Measurements from ENCODE around the gene MAST4.

The MAST4 gene

GRCh38 chr5:67003685-67003934 lies 407.4 kb downstream of the MAST4 start:
- DNase-seq: no peak

GRCh38 chr5:67003935-67004729 lies 407.9 kb downstream of the MAST4 start:
- DNase-seq: peak; percentile 98

- DNase-seq: no peak
Observed at GRCh38 chr5:67004730-67005350, 408.6 kb downstream of the MAST4 start.

- no peak for DNase-seq
Observed at GRCh38 chr5:67005737-67006499, 409.7 kb downstream of the MAST4 start.

GRCh38 chr5:67006500-67006848 lies 410.3 kb downstream of the MAST4 start:
- DNase-seq: no peak

- no peak for DNase-seq
Observed at GRCh38 chr5:67009028-67009427, 412.8 kb downstream of the MAST4 start.

GRCh38 chr5:67010684-67011409 lies 414.7 kb downstream of the MAST4 start:
- DNase-seq: no peak

GRCh38 chr5:67011422-67011821 lies 415.2 kb downstream of the MAST4 start:
- no peak for DNase-seq

GRCh38 chr5:67012171-67012570 lies 416.0 kb downstream of the MAST4 start:
- DNase-seq: no peak

- no peak for DNase-seq
Observed at GRCh38 chr5:67013719-67014118, 417.5 kb downstream of the MAST4 start.

- DNase-seq: no peak
Observed at GRCh38 chr5:67014191-67014590, 418.0 kb downstream of the MAST4 start.

- DNase-seq: no peak
Observed at GRCh38 chr5:67014957-67015400, 418.8 kb downstream of the MAST4 start.

GRCh38 chr5:67015541-67016191 lies 419.5 kb downstream of the MAST4 start:
- peak; percentile 43 for DNase-seq

- no peak for DNase-seq
Observed at GRCh38 chr5:67019065-67019845, 423.1 kb downstream of the MAST4 start.

GRCh38 chr5:67020096-67020615 lies 424.0 kb downstream of the MAST4 start:
- no peak for DNase-seq

- peak; percentile 25 for DNase-seq
Observed at GRCh38 chr5:67021031-67021430, 424.8 kb downstream of the MAST4 start.

- DNase-seq: no peak
Observed at GRCh38 chr5:67021521-67021920, 425.3 kb downstream of the MAST4 start.

- no peak for DNase-seq
Observed at GRCh38 chr5:67021962-67022361, 425.8 kb downstream of the MAST4 start.

- DNase-seq: no peak
Observed at GRCh38 chr5:67025457-67025856, 429.3 kb downstream of the MAST4 start.

GRCh38 chr5:67026278-67026677 lies 430.1 kb downstream of the MAST4 start:
- DNase-seq: no peak

- no peak for DNase-seq
Observed at GRCh38 chr5:67027171-67027570, 431.0 kb downstream of the MAST4 start.

GRCh38 chr5:67028371-67028770 lies 432.2 kb downstream of the MAST4 start:
- no peak for DNase-seq
